ENCODE results near the gene DPH2.

DPH2 gene

DNA sequence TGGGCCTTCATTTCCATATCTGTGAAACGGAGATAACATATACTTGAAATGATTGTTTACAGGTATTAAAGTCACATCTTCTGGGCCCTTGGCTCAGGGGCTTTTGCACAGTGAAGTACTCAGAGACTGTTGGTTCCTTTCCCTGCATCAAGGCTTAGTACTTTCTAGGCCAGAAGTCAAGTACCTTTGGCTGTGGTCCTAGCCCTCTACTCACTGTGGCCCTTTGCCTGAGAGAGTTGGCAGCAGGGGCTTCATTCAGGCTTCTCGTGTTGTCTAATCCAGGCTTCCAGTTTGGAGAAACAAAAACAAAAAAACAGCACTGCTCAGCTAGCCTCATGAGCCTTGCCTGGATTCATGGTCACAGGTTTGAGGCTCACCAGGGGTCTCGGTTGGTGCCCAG, 8.1 kb upstream of the DPH2 start:
- TF ChIP-seq EZH2phosphoT487 (IDR thresholded peaks at IDR 0.05; ENCODE audit: borderline replicate concordance): no peak
- TF ChIP-seq, protein P1, sequence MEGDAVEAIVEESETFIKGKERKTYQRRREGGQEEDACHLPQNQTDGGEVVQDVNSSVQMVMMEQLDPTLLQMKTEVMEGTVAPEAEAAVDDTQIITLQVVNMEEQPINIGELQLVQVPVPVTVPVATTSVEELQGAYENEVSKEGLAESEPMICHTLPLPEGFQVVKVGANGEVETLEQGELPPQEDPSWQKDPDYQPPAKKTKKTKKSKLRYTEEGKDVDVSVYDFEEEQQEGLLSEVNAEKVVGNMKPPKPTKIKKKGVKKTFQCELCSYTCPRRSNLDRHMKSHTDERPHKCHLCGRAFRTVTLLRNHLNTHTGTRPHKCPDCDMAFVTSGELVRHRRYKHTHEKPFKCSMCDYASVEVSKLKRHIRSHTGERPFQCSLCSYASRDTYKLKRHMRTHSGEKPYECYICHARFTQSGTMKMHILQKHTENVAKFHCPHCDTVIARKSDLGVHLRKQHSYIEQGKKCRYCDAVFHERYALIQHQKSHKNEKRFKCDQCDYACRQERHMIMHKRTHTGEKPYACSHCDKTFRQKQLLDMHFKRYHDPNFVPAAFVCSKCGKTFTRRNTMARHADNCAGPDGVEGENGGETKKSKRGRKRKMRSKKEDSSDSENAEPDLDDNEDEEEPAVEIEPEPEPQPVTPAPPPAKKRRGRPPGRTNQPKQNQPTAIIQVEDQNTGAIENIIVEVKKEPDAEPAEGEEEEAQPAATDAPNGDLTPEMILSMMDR (conservative IDR thresholded peaks at IDR 0.05; ENCODE audit: low read length): no peak

DNA sequence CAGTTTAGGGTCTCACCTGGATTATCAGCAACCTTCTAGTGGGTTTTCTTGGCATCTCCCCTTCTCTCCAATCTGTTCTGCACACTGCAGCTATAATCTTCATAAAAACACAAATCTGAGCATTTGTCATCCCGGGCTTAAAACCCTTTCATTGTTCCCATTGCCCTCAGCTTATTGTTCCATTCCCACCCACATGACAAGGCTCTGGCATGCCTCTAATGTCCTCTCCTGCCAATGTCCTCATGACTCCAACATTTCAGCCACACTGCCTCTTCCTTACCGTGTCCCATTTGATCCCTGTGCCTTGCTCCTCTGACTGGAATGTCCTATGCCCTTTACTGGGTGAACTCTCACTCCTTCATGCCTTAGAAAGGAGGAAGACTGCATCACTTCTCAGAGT, 7.5 kb upstream of the DPH2 start:
- Histone ChIP-seq H2AFZ (ENCODE audit: low read length) (no peak overlapping the region), H3K9me3 (ENCODE audit: insufficient read depth, low read depth, low read length) (no peaks in the 10 kb centered on the region), H3K9ac (ENCODE audit: low read depth, low read length, poor library complexity, severe bottlenecking) (no peak overlapping the region), H3K4me3 (ENCODE audit: low read length, poor library complexity, severe bottlenecking) (no peak overlapping the region), H3K79me2 (ENCODE audit: insufficient read depth, low read length) (no peaks in the 10 kb centered on the region), H3F3A (ENCODE audit: low read depth) (no peaks in the 10 kb centered on the region), H4K20me1 (ENCODE audit: insufficient read depth, low read length, poor library complexity, severe bottlenecking) (no peaks in the 10 kb centered on the region), H3K36me3 (ENCODE audit: insufficient read depth, low read length) (no peaks in the 10 kb centered on the region), H3K4me2 (ENCODE audit: low read depth, low read length, poor library complexity, severe bottlenecking) (no peak overlapping the region), H3K4me1 (ENCODE audit: insufficient read depth, low read length, poor library complexity, severe bottlenecking) (no peaks in the 10 kb centered on the region), H3K9me2 (replicated peaks; ENCODE audit: low read depth, low read length) (no peaks in the 10 kb centered on the region), H3K27me3 (ENCODE audit: insufficient read depth, low read length, poor library complexity, severe bottlenecking) (no peaks in the 10 kb centered on the region)
- TF ChIP-seq EZH2phosphoT487 (IDR thresholded peaks at IDR 0.05; ENCODE audit: borderline replicate concordance): no peak
- TF ChIP-seq, protein P1 (conservative IDR thresholded peaks at IDR 0.05; ENCODE audit: low read length): no peak

More for the DNA sequence above, 8.1 kb upstream of the DPH2 start:
- no peaks in the 10 kb centered on the region for H3K9me2 ChIP-seq (replicated peaks; ENCODE audit: low read depth, low read length)
- H3K27me3 ChIP-seq (ENCODE audit: insufficient read depth, low read length, poor library complexity, severe bottlenecking): no peaks in the 10 kb centered on the region
- no peak overlapping the region for H3K4me2 ChIP-seq (ENCODE audit: low read depth, low read length, poor library complexity, severe bottlenecking)
- H3K4me1 ChIP-seq (ENCODE audit: insufficient read depth, low read length, poor library complexity, severe bottlenecking): no peaks in the 10 kb centered on the region
- H3K9me3 ChIP-seq (ENCODE audit: insufficient read depth, low read depth, low read length): no peaks in the 10 kb centered on the region
- no peak overlapping the region for H2AFZ ChIP-seq (ENCODE audit: low read length)
- no peaks in the 10 kb centered on the region for H3F3A ChIP-seq (ENCODE audit: low read depth)
- no peaks in the 10 kb centered on the region for H3K79me2 ChIP-seq (ENCODE audit: insufficient read depth, low read length)
- no peaks in the 10 kb centered on the region for H4K20me1 ChIP-seq (ENCODE audit: insufficient read depth, low read length, poor library complexity, severe bottlenecking)
- H3K36me3 ChIP-seq (ENCODE audit: insufficient read depth, low read length): no peaks in the 10 kb centered on the region
- no peak overlapping the region for H3K4me3 ChIP-seq (ENCODE audit: low read length, poor library complexity, severe bottlenecking)
- H3K9ac ChIP-seq (ENCODE audit: low read depth, low read length, poor library complexity, severe bottlenecking): no peak overlapping the region

DNA sequence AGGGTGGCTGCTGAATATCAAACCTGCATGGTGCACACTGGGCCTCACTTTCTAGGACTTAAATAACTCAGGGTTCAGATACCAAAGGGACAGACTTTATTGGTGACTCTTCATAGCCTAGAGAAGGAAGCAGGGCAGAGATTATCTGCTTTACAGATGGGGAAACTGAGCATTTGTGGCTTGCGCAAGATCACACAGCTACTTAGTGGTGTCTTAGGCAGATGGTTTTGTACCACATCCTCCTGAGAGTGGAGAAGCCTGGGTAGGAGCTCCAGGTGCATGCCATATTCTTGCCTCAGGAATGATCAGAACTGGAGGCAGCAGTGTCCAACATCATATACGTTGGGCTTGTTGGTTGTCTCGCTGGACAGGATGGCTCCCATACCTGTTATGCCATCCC, 6.8 kb upstream of the DPH2 start:
- H3K4me1 ChIP-seq (ENCODE audit: insufficient read depth, low read length, poor library complexity, severe bottlenecking): no peaks in the 10 kb centered on the region
- no peak overlapping the region for H3K4me3 ChIP-seq (ENCODE audit: low read length, poor library complexity, severe bottlenecking)
- no peak overlapping the region for H3K4me2 ChIP-seq (ENCODE audit: low read depth, low read length, poor library complexity, severe bottlenecking)
- H3K79me2 ChIP-seq (ENCODE audit: insufficient read depth, low read length): no peaks in the 10 kb centered on the region
- H2AFZ ChIP-seq (ENCODE audit: low read length): no peak overlapping the region
- H3K9me2 ChIP-seq (replicated peaks; ENCODE audit: low read depth, low read length): no peaks in the 10 kb centered on the region
- H3K9ac ChIP-seq (ENCODE audit: low read depth, low read length, poor library complexity, severe bottlenecking): no peak overlapping the region
- TF ChIP-seq EZH2phosphoT487 (IDR thresholded peaks at IDR 0.05; ENCODE audit: borderline replicate concordance): no peak
- TF ChIP-seq, protein P1 (conservative IDR thresholded peaks at IDR 0.05; ENCODE audit: low read length): no peak
- H4K20me1 ChIP-seq (ENCODE audit: insufficient read depth, low read length, poor library complexity, severe bottlenecking): no peaks in the 10 kb centered on the region
- H3K9me3 ChIP-seq (ENCODE audit: insufficient read depth, low read depth, low read length): no peaks in the 10 kb centered on the region
- no peaks in the 10 kb centered on the region for H3K36me3 ChIP-seq (ENCODE audit: insufficient read depth, low read length)
- H3F3A ChIP-seq (ENCODE audit: low read depth): no peaks in the 10 kb centered on the region
- H3K27me3 ChIP-seq (ENCODE audit: insufficient read depth, low read length, poor library complexity, severe bottlenecking): no peaks in the 10 kb centered on the region
